Panc1 (cell line): ENCODE measurements around the gene FDXR. TPM values are rescaled to one million over a fixed set of nuclear protein-coding genes. Genes with fewer than 3 reads are reported as not detected.

Experiments used
- ATAC-seq: fragments of 200-7000 bp; cut with Tn5 transposase; 2 replicates; pipeline ENCODE4 v1.9.1; 2020; ENCODE audit warnings: mild to moderate bottlenecking, moderate library complexity
- BruUV-seq: library from RNA; stranded (reverse); fragments of 400-500 nt; replicated peaks from 2 replicates; lab custom pipeline; 2021; lab: Mats Ljungman, UMichigan
- CTCF ChIA-PET: fragments of 300-600 bp; sonication (Branson Sonifier 250); formaldehyde crosslinking; loops from one replicate; lab custom pipeline; 2022; ENCODE audit warnings: antibody characterized with exemption; lab: Charles Lee
- POLR2A ChIA-PET: fragments of 300-600 bp; sonication (Branson Sonifier 250); formaldehyde crosslinking; loops from one replicate; lab custom pipeline; 2022; ENCODE audit warnings: antibody characterized with exemption; lab: Charles Lee
- DNase-seq: peaks from one replicate; pipeline ENCODE4 v3.0.0-alpha.2; 2010; ENCODE audit warnings: low read depth, low spot score
- H3K27ac ChIP-seq: 2 replicates; pipeline ENCODE4 v1.5.1; 2011; ENCODE audit warnings: mild to moderate bottlenecking, low read length, inconsistent platforms
- H3K27me3 ChIP-seq: fragments of 200-500 bp; sonication (Bioruptor generic); 2 replicates; pipeline ENCODE4 v1.6.0; 2014; ENCODE audit warnings: low read length, inconsistent platforms; ENCODE audit not compliant: control insufficient read depth, insufficient read depth
- H3K36me3 ChIP-seq: fragments of 200-500 bp; sonication (Bioruptor generic); 2 replicates; pipeline ENCODE4 v1.5.1; 2014; ENCODE audit warnings: inconsistent platforms, mild to moderate bottlenecking, low read length, moderate library complexity; ENCODE audit not compliant: control insufficient read depth, insufficient read depth
- H3K4me1 ChIP-seq: 2 replicates; pipeline ENCODE4 v1.5.1; 2011; ENCODE audit warnings: inconsistent platforms, mild to moderate bottlenecking, low read length, moderate library complexity; ENCODE audit not compliant: control insufficient read depth, insufficient read depth
- H3K4me3 ChIP-seq, 2 experiments: 2 replicates each; pipeline ENCODE4 v1.5.1; 2011 to 2012; ENCODE audit warnings: low read depth in 2 of 2, low read length in 2 of 2, mild to moderate bottlenecking in 2 of 2, inconsistent platforms in 1 of 2, moderate library complexity in 1 of 2
- H3K9me3 ChIP-seq: fragments of 200-500 bp; sonication (Bioruptor generic); 2 replicates; pipeline ENCODE4 v1.5.1; 2014; ENCODE audit warnings: low read depth, mild to moderate bottlenecking, inconsistent platforms, low read length, moderate library complexity; ENCODE audit not compliant: control insufficient read depth, insufficient read depth
- POLR2AphosphoS5 ChIP-seq: IDR thresholded peaks from 2 replicates; pipeline ENCODE4 v1.6.1; 2012; ENCODE audit warnings: mild to moderate bottlenecking, low read depth, low read length, moderate library complexity
- SIN3A ChIP-seq: IDR thresholded peaks from 2 replicates; pipeline ENCODE4 v1.6.1; 2012; ENCODE audit warnings: low read depth, mild to moderate bottlenecking, low read length, moderate library complexity, borderline replicate concordance; ENCODE audit not compliant: insufficient read depth
- TCF7L2 ChIP-seq: IDR thresholded peaks from 2 replicates; pipeline ENCODE4 v1.6.1; 2011; ENCODE audit warnings: mild to moderate bottlenecking, low read depth, low read length, inconsistent platforms
- in situ Hi-C: cut with HindIII; loops from 2 replicates; pipeline ENCODE4 v1.10.0; 2016; ENCODE audit warnings: low sequenced_read_pairs, low pct_unique_long_range_greater_than_20kb
- intact Hi-C: fragments of 100-400 bp; cut with micrococcal nuclease; formaldehyde crosslinking; loops from one replicate; pipeline ENCODE4 v1.10.0; 2022; ENCODE audit not compliant: unreplicated experiment
- total RNA-seq: library from RNA; stranded (reverse); gene quantifications from one replicate; pipeline ENCODE4 v1.2.1, GENCODE V29; 2021; ENCODE audit not compliant: unreplicated experiment
- TF ChIP-seq, protein P1 (sequence below), 2 experiments: IDR thresholded peaks; 2 replicates each; pipeline ENCODE4 v1.6.1; 2011 to 2012; ENCODE audit warnings: low read depth in 2 of 2, control low read depth in 1 of 2, low read length in 1 of 2, mild to moderate bottlenecking in 1 of 2, moderate library complexity in 1 of 2; ENCODE audit not compliant: insufficient read depth in 1 of 2
- TF ChIP-seq, protein P2 (sequence below): fragments of 450-650 bp; IDR thresholded peaks from 2 replicates; pipeline ENCODE4 v1.5.1; 2017; ENCODE audit warnings: mild to moderate bottlenecking

FDXR gene
- total RNA-seq, 1 experiment from 2014 or later = 21.8 TPM

DNA sequence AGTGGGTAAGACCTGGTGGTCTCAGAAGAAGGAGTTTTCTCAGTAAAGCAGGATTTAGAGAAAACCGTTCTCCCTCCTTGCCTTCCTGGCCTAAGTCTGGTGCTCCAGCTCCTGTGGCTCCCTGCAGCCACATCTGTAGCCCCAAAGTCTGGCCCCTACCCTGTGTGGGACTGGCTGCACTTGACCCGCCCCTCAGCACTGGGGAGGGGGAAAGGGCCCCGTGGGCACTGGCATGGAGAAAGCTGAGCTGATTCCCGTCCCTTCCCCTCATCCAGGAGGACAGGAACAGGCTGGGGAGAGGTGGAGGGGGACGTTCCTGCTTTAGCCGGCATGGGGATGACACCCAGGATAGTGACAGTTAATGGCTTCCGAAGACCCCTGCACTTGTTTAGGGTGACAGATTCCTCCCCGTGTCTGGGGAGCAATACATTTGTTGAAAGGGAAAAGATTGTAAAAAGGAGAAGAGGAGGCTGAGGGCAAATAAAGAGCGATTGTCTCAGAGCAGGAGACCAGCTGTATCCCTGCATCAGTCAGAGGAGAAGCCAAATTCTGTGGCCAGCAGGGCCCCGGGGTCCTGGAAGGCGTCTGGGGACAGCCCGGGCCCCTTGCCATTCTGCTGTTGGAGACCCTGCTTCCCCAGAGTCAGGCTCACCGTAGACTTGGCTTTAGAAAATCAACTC lies 51.0 kb downstream of the FDXR start:
- no peaks in the 10 kb centered on the region for H3K9me3 ChIP-seq
- H3K27ac ChIP-seq = no peak overlapping the region
- TF ChIP-seq, protein P1, sequence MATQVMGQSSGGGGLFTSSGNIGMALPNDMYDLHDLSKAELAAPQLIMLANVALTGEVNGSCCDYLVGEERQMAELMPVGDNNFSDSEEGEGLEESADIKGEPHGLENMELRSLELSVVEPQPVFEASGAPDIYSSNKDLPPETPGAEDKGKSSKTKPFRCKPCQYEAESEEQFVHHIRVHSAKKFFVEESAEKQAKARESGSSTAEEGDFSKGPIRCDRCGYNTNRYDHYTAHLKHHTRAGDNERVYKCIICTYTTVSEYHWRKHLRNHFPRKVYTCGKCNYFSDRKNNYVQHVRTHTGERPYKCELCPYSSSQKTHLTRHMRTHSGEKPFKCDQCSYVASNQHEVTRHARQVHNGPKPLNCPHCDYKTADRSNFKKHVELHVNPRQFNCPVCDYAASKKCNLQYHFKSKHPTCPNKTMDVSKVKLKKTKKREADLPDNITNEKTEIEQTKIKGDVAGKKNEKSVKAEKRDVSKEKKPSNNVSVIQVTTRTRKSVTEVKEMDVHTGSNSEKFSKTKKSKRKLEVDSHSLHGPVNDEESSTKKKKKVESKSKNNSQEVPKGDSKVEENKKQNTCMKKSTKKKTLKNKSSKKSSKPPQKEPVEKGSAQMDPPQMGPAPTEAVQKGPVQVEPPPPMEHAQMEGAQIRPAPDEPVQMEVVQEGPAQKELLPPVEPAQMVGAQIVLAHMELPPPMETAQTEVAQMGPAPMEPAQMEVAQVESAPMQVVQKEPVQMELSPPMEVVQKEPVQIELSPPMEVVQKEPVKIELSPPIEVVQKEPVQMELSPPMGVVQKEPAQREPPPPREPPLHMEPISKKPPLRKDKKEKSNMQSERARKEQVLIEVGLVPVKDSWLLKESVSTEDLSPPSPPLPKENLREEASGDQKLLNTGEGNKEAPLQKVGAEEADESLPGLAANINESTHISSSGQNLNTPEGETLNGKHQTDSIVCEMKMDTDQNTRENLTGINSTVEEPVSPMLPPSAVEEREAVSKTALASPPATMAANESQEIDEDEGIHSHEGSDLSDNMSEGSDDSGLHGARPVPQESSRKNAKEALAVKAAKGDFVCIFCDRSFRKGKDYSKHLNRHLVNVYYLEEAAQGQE (IDR thresholded peaks at IDR 0.05; ENCODE audit: insufficient read depth in 1 of 2, low read depth in 2 of 2, low read length in 1 of 2) = no peak
- TF ChIP-seq POLR2AphosphoS5 = no peak
- TF ChIP-seq SIN3A = no peak
- no peak for TF ChIP-seq TCF7L2
- TF ChIP-seq, protein P2, sequence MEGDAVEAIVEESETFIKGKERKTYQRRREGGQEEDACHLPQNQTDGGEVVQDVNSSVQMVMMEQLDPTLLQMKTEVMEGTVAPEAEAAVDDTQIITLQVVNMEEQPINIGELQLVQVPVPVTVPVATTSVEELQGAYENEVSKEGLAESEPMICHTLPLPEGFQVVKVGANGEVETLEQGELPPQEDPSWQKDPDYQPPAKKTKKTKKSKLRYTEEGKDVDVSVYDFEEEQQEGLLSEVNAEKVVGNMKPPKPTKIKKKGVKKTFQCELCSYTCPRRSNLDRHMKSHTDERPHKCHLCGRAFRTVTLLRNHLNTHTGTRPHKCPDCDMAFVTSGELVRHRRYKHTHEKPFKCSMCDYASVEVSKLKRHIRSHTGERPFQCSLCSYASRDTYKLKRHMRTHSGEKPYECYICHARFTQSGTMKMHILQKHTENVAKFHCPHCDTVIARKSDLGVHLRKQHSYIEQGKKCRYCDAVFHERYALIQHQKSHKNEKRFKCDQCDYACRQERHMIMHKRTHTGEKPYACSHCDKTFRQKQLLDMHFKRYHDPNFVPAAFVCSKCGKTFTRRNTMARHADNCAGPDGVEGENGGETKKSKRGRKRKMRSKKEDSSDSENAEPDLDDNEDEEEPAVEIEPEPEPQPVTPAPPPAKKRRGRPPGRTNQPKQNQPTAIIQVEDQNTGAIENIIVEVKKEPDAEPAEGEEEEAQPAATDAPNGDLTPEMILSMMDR = no peak
- in situ Hi-C loops = no loop called here
- intact Hi-C loops = no loop called here
- ChIA-PET POLR2A (interaction anchor here (0.9 kb wide), 1 partner anchor 17 kb away, joined by 9 read pairs; no protein-coding TSS in a partner anchor), CTCF (interaction anchor here (0.7 kb wide), 1 partner anchor 15 kb away, joined by 5 read pairs; no protein-coding TSS in a partner anchor)
- no TSS peak for BruUV-seq
- no peaks in the 10 kb centered on the region for H3K36me3 ChIP-seq
- no peak for DNase-seq
- H3K27me3 ChIP-seq = no peaks in the 10 kb centered on the region
- H3K4me3 ChIP-seq = no peak overlapping the region
- no peak for ATAC-seq
- H3K4me1 ChIP-seq = no peaks in the 10 kb centered on the region

DNA sequence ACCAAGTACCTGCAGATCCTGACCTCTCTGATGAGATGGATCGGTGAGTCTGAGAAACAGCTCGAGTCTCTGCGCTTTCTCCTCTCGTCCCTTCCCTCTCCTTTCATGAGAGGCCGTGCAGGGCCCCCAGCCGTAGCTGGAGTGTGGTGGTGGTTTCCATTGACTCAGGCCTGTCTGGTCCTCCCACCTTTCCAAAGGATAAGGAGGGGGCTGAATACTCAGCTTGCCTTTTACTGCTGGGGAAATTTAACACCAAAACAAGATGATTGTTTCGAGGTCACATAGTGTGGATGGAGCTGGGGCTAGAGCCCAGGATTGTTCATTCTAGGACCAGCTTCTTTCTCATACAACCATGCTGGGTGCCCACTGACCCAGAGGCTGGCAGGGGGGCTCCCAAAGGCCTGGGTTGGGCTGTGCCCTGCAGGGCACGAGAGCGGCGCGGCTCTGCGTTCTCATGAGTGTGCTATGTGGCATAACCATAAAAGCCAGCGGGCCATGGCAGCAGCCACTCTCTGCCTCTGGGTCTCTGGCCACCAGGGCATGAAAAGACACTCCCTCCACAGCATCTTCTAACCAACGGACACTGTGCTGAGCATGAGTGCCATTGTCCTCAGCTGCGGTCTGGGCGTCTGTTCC lies 52.9 kb downstream of the FDXR start:
- no peaks in the 10 kb centered on the region for H3K36me3 ChIP-seq
- no peak overlapping the region for H3K27ac ChIP-seq
- DNase-seq (no peak), ATAC-seq (no peak)
- CTCF ChIA-PET = no interaction called here
- in situ Hi-C loops (no loop called here), intact Hi-C loops (no loop called here)
- H3K9me3 ChIP-seq = no peaks in the 10 kb centered on the region
- no peaks in the 10 kb centered on the region for H3K4me1 ChIP-seq
- no peaks in the 10 kb centered on the region for H3K27me3 ChIP-seq
- POLR2A ChIA-PET = no interaction called here
- BruUV-seq = no TSS peak
- no peak overlapping the region for H3K4me3 ChIP-seq
- TF ChIP-seq SIN3A = no peak
- TF ChIP-seq, protein P1 (IDR thresholded peaks at IDR 0.05; ENCODE audit: insufficient read depth in 1 of 2, low read depth in 2 of 2, low read length in 1 of 2) = no peak
- TF ChIP-seq TCF7L2 = no peak
- TF ChIP-seq, protein P2 = no peak
- no peak for TF ChIP-seq POLR2AphosphoS5
